Liver (tissue), 3 donors: Measurements from ENCODE around the gene COL8A1.

Experiments used
- CTCF ChIP-seq: fragments of 150-350 bp; IDR thresholded peaks from 2 replicates; pipeline ENCODE4 v1.5.1; 2017; ENCODE audit warnings: improper control_type of control experiment, low read depth, low read length; ENCODE audit not compliant: missing input control
- EGR1 ChIP-seq, 2 donors: IDR thresholded peaks; 2 replicates each; pipeline ENCODE4 v1.6.1; 2016 to 2018; ENCODE audit warnings: antibody characterized with exemption in 2 of 2, low read depth in 2 of 2
- GABPA ChIP-seq, 2 donors: IDR thresholded peaks in 1 of 2; conservative IDR thresholded peaks in 1 of 2; 2 replicates each; pipeline ENCODE4 v1.6.1; 2016; ENCODE audit warnings: antibody characterized with exemption in 2 of 2, mild to moderate bottlenecking in 1 of 2, moderate library complexity in 1 of 2
- HNF4A ChIP-seq, 2 donors: conservative IDR thresholded peaks; 2 replicates each; pipeline ENCODE4 v1.6.1; 2016; ENCODE audit warnings: antibody characterized with exemption in 2 of 2, mild to moderate bottlenecking in 2 of 2
- JUND ChIP-seq, 2 donors: IDR thresholded peaks; 2 replicates each; pipeline ENCODE4 v1.6.1; 2016; ENCODE audit warnings: antibody characterized with exemption in 2 of 2
- RAD21 ChIP-seq, 2 donors: IDR thresholded peaks; 2 replicates each; pipeline ENCODE4 v1.6.1; 2016; ENCODE audit warnings: antibody characterized with exemption in 2 of 2, mild to moderate bottlenecking in 2 of 2
- REST ChIP-seq: IDR thresholded peaks from 2 replicates; pipeline ENCODE4 v1.6.1; 2016; ENCODE audit warnings: antibody characterized with exemption, mild to moderate bottlenecking
- TAF1 ChIP-seq: conservative IDR thresholded peaks from 2 replicates; pipeline ENCODE4 v1.6.1; 2016; ENCODE audit warnings: antibody characterized with exemption, mild to moderate bottlenecking
- YY1 ChIP-seq: IDR thresholded peaks from 2 replicates; pipeline ENCODE4 v1.6.1; 2016; ENCODE audit warnings: antibody characterized with exemption, mild to moderate bottlenecking
- TF ChIP-seq, protein P1 (sequence below): IDR thresholded peaks from 2 replicates; pipeline ENCODE4 v1.6.1; 2016; ENCODE audit warnings: antibody characterized with exemption
- TF ChIP-seq, protein P2 (sequence below): IDR thresholded peaks from 2 replicates; pipeline ENCODE4 v1.6.1; 2016; ENCODE audit warnings: antibody characterized with exemption
- donor health status: healthy.
- donor health status: healthy.

- TF ChIP-seq JUND (IDR thresholded peaks at IDR 0.05) (no peak), REST (no peak), YY1 (no peak), GABPA (IDR thresholded peaks at IDR 0.05 in 1 of 2, conservative IDR thresholded peaks at IDR 0.05 in 1 of 2) (no peak), CTCF (no peak), RAD21 (IDR thresholded peaks at IDR 0.05) (no peak), HNF4A (conservative IDR thresholded peaks at IDR 0.05) (no peak), EGR1 (IDR thresholded peaks at IDR 0.05; ENCODE audit: low read depth in 2 of 2) (no peak), TAF1 (no peak)
- TF ChIP-seq, protein P1, sequence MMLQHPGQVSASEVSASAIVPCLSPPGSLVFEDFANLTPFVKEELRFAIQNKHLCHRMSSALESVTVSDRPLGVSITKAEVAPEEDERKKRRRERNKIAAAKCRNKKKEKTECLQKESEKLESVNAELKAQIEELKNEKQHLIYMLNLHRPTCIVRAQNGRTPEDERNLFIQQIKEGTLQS, result no peak
- TF ChIP-seq, protein P2, sequence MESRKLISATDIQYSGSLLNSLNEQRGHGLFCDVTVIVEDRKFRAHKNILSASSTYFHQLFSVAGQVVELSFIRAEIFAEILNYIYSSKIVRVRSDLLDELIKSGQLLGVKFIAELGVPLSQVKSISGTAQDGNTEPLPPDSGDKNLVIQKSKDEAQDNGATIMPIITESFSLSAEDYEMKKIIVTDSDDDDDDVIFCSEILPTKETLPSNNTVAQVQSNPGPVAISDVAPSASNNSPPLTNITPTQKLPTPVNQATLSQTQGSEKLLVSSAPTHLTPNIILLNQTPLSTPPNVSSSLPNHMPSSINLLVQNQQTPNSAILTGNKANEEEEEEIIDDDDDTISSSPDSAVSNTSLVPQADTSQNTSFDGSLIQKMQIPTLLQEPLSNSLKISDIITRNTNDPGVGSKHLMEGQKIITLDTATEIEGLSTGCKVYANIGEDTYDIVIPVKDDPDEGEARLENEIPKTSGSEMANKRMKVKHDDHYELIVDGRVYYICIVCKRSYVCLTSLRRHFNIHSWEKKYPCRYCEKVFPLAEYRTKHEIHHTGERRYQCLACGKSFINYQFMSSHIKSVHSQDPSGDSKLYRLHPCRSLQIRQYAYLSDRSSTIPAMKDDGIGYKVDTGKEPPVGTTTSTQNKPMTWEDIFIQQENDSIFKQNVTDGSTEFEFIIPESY, result no peak
Observed at GRCh38 chr3:99714146-99714545, 75.8 kb downstream of the COL8A1 start.
